DMS153 treated with DMSO at 0.1 percent for 48 hours (cell line): ENCODE results near the gene STXBP5.

Experiments used
- DNase-seq: peaks from one replicate; lab custom pipeline; 2025; ENCODE audit not compliant: unreplicated experiment; lab: John Stamatoyannopoulos, UW

Gene STXBP5

GRCh38 chr6:147177286-147177685 lies 26.9 kb upstream of the STXBP5 start:
- DNase-seq, result no peak

- no peak for DNase-seq
Measured at GRCh38 chr6:147178355-147178754, 25.9 kb upstream of the STXBP5 start.

- no peak for DNase-seq
Measured at GRCh38 chr6:147179809-147180208, 24.4 kb upstream of the STXBP5 start.

- no peak for DNase-seq
Measured at GRCh38 chr6:147180926-147181325, 23.3 kb upstream of the STXBP5 start.

GRCh38 chr6:147184379-147184778 lies 19.8 kb upstream of the STXBP5 start:
- DNase-seq, result no peak

GRCh38 chr6:147185216-147185615 lies 19.0 kb upstream of the STXBP5 start:
- DNase-seq, result no peak

- no peak for DNase-seq
Measured at GRCh38 chr6:147190556-147190955, 13.7 kb upstream of the STXBP5 start.

- no peak for DNase-seq
Measured at GRCh38 chr6:147192278-147192911, 11.8 kb upstream of the STXBP5 start.

GRCh38 chr6:147194652-147195411 lies 9.4 kb upstream of the STXBP5 start:
- DNase-seq, result no peak

GRCh38 chr6:147195510-147195909 lies 8.7 kb upstream of the STXBP5 start:
- DNase-seq, result no peak

- no peak for DNase-seq
Measured at GRCh38 chr6:147195987-147196386, 8.2 kb upstream of the STXBP5 start.

- no peak for DNase-seq
Measured at GRCh38 chr6:147200711-147201110, 3.5 kb upstream of the STXBP5 start.

- DNase-seq, result peak; percentile 68
Measured at GRCh38 chr6:147201885-147202515, 2.2 kb upstream of the STXBP5 start.

GRCh38 chr6:147202516-147203310 lies 1.5 kb upstream of the STXBP5 start:
- peak; percentile 97 for DNase-seq

- DNase-seq, result peak; percentile 66
Measured at GRCh38 chr6:147203311-147204059, 732 bp upstream of the STXBP5 start.

- DNase-seq, result no peak
Measured at GRCh38 chr6:147204843-147205311, 660 bp downstream of the STXBP5 start.

- DNase-seq, result peak; percentile 30
Measured at GRCh38 chr6:147205690-147206600, 1.7 kb downstream of the STXBP5 start.

GRCh38 chr6:147207351-147207750 lies 3.1 kb downstream of the STXBP5 start:
- no peak for DNase-seq
